GM12878 (cell line): ENCODE results near the gene TTLL4.

Source experiments
- BHLHE40 ChIP-seq, 2 experiments: fragments of 450-650 bp in 1 of 2; IDR thresholded peaks; 2 replicates each; pipeline ENCODE4 v1.6.1; 2011 to 2017; ENCODE audit warnings: low read depth in 2 of 2, borderline replicate concordance in 1 of 2, improper control_type of control experiment in 1 of 2, low read length in 1 of 2, mild to moderate bottlenecking in 1 of 2
- BMI1 ChIP-seq: fragments of 450-650 bp; IDR thresholded peaks from 2 replicates; pipeline ENCODE4 v1.6.1; 2016; ENCODE audit warnings: mild to moderate bottlenecking, moderate library complexity, borderline replicate concordance
- JUND ChIP-seq: IDR thresholded peaks from 2 replicates; pipeline ENCODE4 v1.6.1; 2012; ENCODE audit warnings: low read depth, mild to moderate bottlenecking, low read length, improper control_type of control experiment, moderate library complexity
- SREBF2 ChIP-seq: IDR thresholded peaks from 2 replicates; pipeline ENCODE4 v1.6.1; 2012; ENCODE audit warnings: mild to moderate bottlenecking, low read length
- ZNF207 ChIP-seq: fragments of 450-650 bp; IDR thresholded peaks from 2 replicates; pipeline ENCODE4 v1.6.1; 2014; ENCODE audit warnings: antibody characterized with exemption, mild to moderate bottlenecking, borderline replicate concordance
- ZNF24 ChIP-seq: fragments of 450-650 bp; IDR thresholded peaks from 2 replicates; pipeline ENCODE4 v1.6.1; 2017; ENCODE audit warnings: antibody characterized with exemption, mild to moderate bottlenecking
- ZZZ3 ChIP-seq: IDR thresholded peaks from 2 replicates; pipeline ENCODE4 v1.6.1; 2011; ENCODE audit warnings: low read depth; ENCODE audit not compliant: control insufficient read depth, insufficient read length
- TF ChIP-seq, protein P1 (sequence below), 3 experiments: IDR thresholded peaks in 2 of 3; conservative IDR thresholded peaks in 1 of 3; 2 replicates each; pipeline ENCODE4 v1.5.1; 2011; ENCODE audit warnings: low read depth in 3 of 3, low read length in 3 of 3, mild to moderate bottlenecking in 3 of 3, control low read depth in 2 of 3, moderate library complexity in 2 of 3, inconsistent platforms in 1 of 3, mixed read lengths in 1 of 3; ENCODE audit not compliant: control insufficient read depth in 2 of 3, insufficient read depth in 1 of 3; ENCODE audit errors: extremely low read depth in 1 of 3
- TF ChIP-seq, protein P2 (sequence below): fragments of 150-350 bp; IDR thresholded peaks from 2 replicates; pipeline ENCODE4 v1.6.1; 2016; ENCODE audit warnings: low read depth, low read length

- no peak for TF ChIP-seq JUND
- TF ChIP-seq SREBF2: no peak
- TF ChIP-seq BHLHE40 (IDR thresholded peaks at IDR 0.05; ENCODE audit: borderline replicate concordance in 1 of 2, low read depth in 2 of 2, low read length in 1 of 2): no peak
- TF ChIP-seq, protein P1, sequence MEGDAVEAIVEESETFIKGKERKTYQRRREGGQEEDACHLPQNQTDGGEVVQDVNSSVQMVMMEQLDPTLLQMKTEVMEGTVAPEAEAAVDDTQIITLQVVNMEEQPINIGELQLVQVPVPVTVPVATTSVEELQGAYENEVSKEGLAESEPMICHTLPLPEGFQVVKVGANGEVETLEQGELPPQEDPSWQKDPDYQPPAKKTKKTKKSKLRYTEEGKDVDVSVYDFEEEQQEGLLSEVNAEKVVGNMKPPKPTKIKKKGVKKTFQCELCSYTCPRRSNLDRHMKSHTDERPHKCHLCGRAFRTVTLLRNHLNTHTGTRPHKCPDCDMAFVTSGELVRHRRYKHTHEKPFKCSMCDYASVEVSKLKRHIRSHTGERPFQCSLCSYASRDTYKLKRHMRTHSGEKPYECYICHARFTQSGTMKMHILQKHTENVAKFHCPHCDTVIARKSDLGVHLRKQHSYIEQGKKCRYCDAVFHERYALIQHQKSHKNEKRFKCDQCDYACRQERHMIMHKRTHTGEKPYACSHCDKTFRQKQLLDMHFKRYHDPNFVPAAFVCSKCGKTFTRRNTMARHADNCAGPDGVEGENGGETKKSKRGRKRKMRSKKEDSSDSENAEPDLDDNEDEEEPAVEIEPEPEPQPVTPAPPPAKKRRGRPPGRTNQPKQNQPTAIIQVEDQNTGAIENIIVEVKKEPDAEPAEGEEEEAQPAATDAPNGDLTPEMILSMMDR (IDR thresholded peaks at IDR 0.05 in 2 of 3, conservative IDR thresholded peaks at IDR 0.05 in 1 of 3; ENCODE audit: control insufficient read depth in 2 of 3, extremely low read depth in 1 of 3, insufficient read depth in 1 of 3, low read depth in 3 of 3, low read length in 3 of 3): no peak
- no peak for TF ChIP-seq ZNF207
- TF ChIP-seq ZNF24: no peak
- TF ChIP-seq BMI1: no peak
- TF ChIP-seq, protein P2, sequence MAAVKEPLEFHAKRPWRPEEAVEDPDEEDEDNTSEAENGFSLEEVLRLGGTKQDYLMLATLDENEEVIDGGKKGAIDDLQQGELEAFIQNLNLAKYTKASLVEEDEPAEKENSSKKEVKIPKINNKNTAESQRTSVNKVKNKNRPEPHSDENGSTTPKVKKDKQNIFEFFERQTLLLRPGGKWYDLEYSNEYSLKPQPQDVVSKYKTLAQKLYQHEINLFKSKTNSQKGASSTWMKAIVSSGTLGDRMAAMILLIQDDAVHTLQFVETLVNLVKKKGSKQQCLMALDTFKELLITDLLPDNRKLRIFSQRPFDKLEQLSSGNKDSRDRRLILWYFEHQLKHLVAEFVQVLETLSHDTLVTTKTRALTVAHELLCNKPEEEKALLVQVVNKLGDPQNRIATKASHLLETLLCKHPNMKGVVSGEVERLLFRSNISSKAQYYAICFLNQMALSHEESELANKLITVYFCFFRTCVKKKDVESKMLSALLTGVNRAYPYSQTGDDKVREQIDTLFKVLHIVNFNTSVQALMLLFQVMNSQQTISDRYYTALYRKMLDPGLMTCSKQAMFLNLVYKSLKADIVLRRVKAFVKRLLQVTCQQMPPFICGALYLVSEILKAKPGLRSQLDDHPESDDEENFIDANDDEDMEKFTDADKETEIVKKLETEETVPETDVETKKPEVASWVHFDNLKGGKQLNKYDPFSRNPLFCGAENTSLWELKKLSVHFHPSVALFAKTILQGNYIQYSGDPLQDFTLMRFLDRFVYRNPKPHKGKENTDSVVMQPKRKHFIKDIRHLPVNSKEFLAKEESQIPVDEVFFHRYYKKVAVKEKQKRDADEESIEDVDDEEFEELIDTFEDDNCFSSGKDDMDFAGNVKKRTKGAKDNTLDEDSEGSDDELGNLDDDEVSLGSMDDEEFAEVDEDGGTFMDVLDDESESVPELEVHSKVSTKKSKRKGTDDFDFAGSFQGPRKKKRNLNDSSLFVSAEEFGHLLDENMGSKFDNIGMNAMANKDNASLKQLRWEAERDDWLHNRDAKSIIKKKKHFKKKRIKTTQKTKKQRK: no peak
- no peak for TF ChIP-seq ZZZ3
These were observed 25.9 kb downstream of the TTLL4 start for GRCh38 chr2:218736531-218736930.
